LNCaP clone FGC (cell line): ENCODE results near the gene FOXK1.
"Not testable (repeated sequence)": the region's sequence is repeated elsewhere in the genome, so short reads cannot be mapped to it uniquely, and the experiment has no call there.

Source experiments
- DNase-seq: peaks from one replicate; pipeline ENCODE4 v3.0.0-alpha.2; 2011; ENCODE audit warnings: low read depth
- H3K4me3 ChIP-seq: 2 replicates; pipeline ENCODE4 v1.5.1; 2011; ENCODE audit warnings: mild to moderate bottlenecking, low read depth, low read length, control low read depth
- TF ChIP-seq, protein P1 (sequence below): IDR thresholded peaks from 2 replicates; pipeline ENCODE4 v1.5.1; 2012; ENCODE audit warnings: mild to moderate bottlenecking; ENCODE audit not compliant: control insufficient read depth, insufficient read depth; ENCODE audit errors: extremely low read depth

The FOXK1 gene

GRCh38 chr7:4790078-4790465 lies 108.0 kb downstream of the FOXK1 start:
- no peak for DNase-seq
- no peak overlapping the region for H3K4me3 ChIP-seq

GRCh38 chr7:4790516-4790991 lies 108.5 kb downstream of the FOXK1 start:
- TF ChIP-seq, protein P1, sequence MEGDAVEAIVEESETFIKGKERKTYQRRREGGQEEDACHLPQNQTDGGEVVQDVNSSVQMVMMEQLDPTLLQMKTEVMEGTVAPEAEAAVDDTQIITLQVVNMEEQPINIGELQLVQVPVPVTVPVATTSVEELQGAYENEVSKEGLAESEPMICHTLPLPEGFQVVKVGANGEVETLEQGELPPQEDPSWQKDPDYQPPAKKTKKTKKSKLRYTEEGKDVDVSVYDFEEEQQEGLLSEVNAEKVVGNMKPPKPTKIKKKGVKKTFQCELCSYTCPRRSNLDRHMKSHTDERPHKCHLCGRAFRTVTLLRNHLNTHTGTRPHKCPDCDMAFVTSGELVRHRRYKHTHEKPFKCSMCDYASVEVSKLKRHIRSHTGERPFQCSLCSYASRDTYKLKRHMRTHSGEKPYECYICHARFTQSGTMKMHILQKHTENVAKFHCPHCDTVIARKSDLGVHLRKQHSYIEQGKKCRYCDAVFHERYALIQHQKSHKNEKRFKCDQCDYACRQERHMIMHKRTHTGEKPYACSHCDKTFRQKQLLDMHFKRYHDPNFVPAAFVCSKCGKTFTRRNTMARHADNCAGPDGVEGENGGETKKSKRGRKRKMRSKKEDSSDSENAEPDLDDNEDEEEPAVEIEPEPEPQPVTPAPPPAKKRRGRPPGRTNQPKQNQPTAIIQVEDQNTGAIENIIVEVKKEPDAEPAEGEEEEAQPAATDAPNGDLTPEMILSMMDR = no peak
- H3K4me3 ChIP-seq = no peak overlapping the region
- DNase-seq = no peak

More at GRCh38 chr7:4790078-4790465, 108.0 kb downstream of the FOXK1 start:
- TF ChIP-seq, protein P1 = no peak

DNA sequence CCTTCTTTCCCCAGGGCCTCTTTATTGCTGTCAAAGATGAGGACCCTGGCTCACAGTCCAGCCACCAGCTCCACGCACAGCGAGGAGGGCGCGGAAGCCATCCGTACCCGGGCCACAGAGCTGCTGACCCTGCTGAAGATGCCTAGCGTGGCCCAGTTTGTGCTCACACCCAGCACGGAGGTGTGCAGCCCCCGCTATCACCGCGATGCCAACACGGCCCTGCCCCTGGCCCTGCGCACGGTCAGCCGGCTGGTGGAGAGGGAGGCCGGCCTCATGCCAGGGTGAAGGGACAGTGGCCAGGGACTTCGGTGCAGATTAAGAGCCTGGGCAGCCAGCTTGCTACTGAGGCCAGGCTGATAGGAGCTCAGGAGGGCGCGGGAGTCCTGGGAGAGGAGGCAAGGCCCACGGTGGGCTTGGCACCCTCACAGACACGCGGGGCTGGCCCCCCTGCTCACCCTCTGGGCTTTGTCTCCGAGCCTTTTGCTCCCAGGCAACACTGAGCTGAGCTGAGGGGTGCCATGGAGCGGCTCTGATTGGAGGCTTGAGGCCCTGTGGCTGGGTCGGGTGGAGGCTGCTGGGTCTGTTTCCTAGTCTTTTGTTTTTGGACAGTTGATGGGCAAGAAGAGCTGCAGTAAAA lies 109.1 kb downstream of the FOXK1 start:
- TF ChIP-seq, protein P1 = no peak

DNA sequence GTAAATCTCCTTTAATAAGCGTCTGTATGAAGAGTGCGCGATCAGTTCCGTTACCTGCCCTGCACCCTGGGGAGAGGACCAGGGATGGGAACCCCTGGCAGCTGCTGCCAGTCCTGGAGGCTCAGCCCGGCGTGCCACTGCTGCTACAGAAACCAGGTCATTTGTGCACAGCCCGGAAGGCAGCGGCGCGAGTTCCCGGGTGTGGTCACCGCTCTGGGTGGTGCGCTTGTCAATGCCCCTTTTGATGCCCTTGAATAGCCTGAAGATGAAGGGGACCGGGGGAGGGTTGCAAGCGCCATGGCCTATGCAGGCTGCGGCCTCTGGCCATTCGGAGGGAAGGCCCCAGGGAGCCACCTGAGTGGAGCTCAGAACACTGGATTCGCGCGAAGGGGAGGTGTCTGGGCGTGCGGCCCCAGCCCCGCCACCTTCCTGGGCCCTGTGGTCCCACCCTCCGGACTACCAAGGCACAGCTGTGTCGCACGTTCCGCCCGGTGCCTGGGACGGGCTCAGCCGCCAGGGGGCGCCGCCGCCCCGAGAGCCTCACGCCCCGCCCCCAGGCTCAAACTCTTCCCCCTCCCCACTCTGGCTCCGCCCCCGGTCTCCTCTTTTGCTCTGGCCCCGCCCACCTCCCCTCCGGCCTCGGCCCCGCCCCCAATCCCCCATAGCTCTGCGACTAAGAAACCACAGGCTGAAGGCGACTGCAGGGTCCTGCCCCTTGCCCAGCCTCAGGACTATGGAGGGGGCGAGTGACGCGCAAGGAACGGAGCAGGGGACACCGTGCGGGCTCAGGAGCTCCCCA lies 109.8 kb downstream of the FOXK1 start:
- TF ChIP-seq, protein P1 = peak; percentile 36; the same call in 1 of the 2 replicates
- no peak for DNase-seq
- H3K4me3 ChIP-seq = no peak overlapping the region

More for the DNA sequence above, 109.1 kb downstream of the FOXK1 start:
- no peak overlapping the region for H3K4me3 ChIP-seq
- DNase-seq = no peak

- H3K4me3 ChIP-seq = no peak overlapping the region
These were observed 110.5 kb downstream of the FOXK1 start for GRCh38 chr7:4792537-4793126.

DNA sequence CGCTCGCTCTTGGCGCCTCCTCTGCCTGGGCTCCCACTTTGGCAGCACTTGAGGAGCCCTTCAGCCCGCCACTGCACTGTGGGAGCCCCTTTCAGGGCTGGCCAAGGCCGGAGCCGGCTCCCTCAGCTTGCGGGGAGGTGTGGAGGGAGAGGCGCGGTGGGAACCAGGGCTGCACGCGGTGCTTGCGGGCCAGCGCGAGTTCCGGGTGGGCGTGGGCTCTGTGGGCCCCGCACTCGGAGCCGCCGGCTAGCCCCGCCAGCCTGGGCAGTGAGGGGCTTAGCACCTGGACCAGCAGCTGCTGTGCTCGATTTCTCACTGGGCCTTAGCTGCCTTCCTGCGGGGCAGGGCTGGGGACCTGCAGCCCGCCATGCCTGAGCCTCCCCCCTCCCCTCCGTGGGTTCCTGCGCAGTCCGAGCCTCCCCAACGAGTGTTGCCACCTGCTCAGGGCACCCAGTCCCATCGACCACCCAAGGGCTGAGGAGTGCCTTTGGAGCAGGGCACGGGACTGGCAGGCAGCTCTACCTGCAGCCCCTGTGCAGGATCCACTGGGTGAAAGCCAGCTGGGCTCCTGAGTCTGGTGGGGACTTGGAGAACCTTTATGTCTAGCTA lies 111.4 kb downstream of the FOXK1 start:
- not testable (repeated sequence) for H3K4me3 ChIP-seq, DNase-seq

More at GRCh38 chr7:4792537-4793126, 110.5 kb downstream of the FOXK1 start:
- DNase-seq = no peak
- TF ChIP-seq, protein P1 = no peak

DNA sequence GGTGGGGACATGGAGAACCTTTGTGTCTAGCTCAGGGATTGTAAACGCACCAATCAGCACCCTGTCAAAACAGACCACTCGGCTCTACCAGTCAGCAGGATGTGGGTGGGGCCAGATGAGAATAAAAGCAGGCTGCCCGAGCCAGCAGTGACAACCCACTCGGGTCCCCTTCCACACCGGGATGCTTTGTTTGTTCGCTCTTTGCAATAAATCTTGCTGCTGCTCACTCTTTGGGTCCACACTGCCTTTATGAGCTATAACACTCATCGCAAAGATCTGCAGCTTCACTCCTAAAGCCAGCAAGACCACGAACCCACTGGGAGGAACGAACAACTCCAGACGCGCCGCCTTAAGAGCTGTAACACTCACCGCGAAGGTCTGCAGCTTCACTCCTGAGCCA lies 112.1 kb downstream of the FOXK1 start:
- not testable (repeated sequence) for H3K4me3 ChIP-seq

More for the DNA sequence above, 112.1 kb downstream of the FOXK1 start:
- not testable (repeated sequence) for DNase-seq
